GM12878 (cell line): ENCODE data around the gene NBDY. TPM values are rescaled to one million over a fixed set of nuclear protein-coding genes. Genes with fewer than 3 reads are reported as not detected.

ENCODE experiments used
- ATAC-seq: fragments of 200-7000 bp; cut with Tn5 transposase; 3 replicates; pipeline ENCODE4 v1.9.1; 2020; ENCODE audit warnings: mild to moderate bottlenecking, moderate library complexity
- BruUV-seq: library from RNA; stranded (reverse); fragments of 400-500 nt; replicated peaks from 2 replicates; lab custom pipeline; 2021; lab: Mats Ljungman, UMichigan
- CTCF ChIA-PET: fragments of 300-600 bp; sonication (Branson Sonifier 250); formaldehyde crosslinking; extraction: SDS; loops from one replicate; lab custom pipeline; 2021; ENCODE audit warnings: inconsistent platforms; lab: Yijun Ruan, JAX
- POLR2A ChIA-PET: fragments of 350-600 bp; formaldehyde crosslinking; extraction: SDS; loops from one replicate; lab custom pipeline; 2021; ENCODE audit warnings: inconsistent platforms; lab: Charles Lee
- RAD21 ChIA-PET: fragments of 300-600 bp; sonication (Branson Sonifier 250); formaldehyde crosslinking; loops from one replicate; lab custom pipeline; 2023; ENCODE audit warnings: antibody characterized with exemption; ENCODE audit not compliant: unreplicated experiment; lab: Charles Lee
- SMC1A ChIA-PET: fragments of 300-600 bp; sonication (Branson Sonifier 250); formaldehyde crosslinking; loops from one replicate; lab custom pipeline; 2023; ENCODE audit not compliant: unreplicated experiment, uncharacterized antibody; lab: Charles Lee
- DNase-seq: peaks from one replicate; pipeline ENCODE4 v3.0.0-alpha.2; 2011; ENCODE audit warnings: low read depth, low spot score
- FAIRE-seq: peaks from 3 replicates; lab custom pipeline; 2011; peaks lifted over from hg19 to GRCh38; lab: Jason Lieb, UNC
- H2AFZ ChIP-seq: 2 replicates; pipeline ENCODE4 v1.6.0; 2011; ENCODE audit warnings: low read depth, low read length, control low read depth; ENCODE audit not compliant: control insufficient read depth
- H3K27ac ChIP-seq: 2 replicates; pipeline ENCODE4 v1.5.1; 2011; ENCODE audit warnings: control low read depth; ENCODE audit not compliant: control insufficient read depth, insufficient read depth
- H3K27me3 ChIP-seq, 2 experiments: replicated peaks in 1 of 2; 2 replicates each; pipeline versions ENCODE4 v1.6.0 to v1.6.1; 2011; ENCODE audit warnings: low read length in 1 of 2; ENCODE audit not compliant: control insufficient read depth in 2 of 2, insufficient read depth in 2 of 2
- H3K36me3 ChIP-seq, 2 experiments: 2 replicates each; pipeline ENCODE4 v1.5.1; 2011; ENCODE audit warnings: low read length in 1 of 2; ENCODE audit not compliant: control insufficient read depth in 2 of 2, insufficient read depth in 2 of 2
- H3K4me1 ChIP-seq: 2 replicates; pipeline ENCODE4 v1.6.1; 2011; ENCODE audit warnings: mild to moderate bottlenecking, low read length, moderate library complexity, mixed read lengths; ENCODE audit not compliant: control insufficient read depth, insufficient read depth
- H3K4me2 ChIP-seq: 2 replicates; pipeline ENCODE4 v1.6.0; 2011; ENCODE audit warnings: control low read depth; ENCODE audit not compliant: control insufficient read depth, insufficient read depth
- H3K4me3 ChIP-seq: fragments of 200-600 bp; sonication (generic); 2 replicates; pipeline ENCODE4 v1.5.1; 2016
- H3K79me2 ChIP-seq: 2 replicates; pipeline ENCODE4 v1.6.0; 2011; ENCODE audit warnings: low read length; ENCODE audit not compliant: control insufficient read depth, insufficient read depth
- H3K9ac ChIP-seq: 2 replicates; pipeline ENCODE4 v1.8.0; 2011; ENCODE audit warnings: low read length, control low read depth, mixed read lengths; ENCODE audit not compliant: control insufficient read depth, insufficient read depth
- H3K9me3 ChIP-seq: replicated peaks from 3 replicates; pipeline ENCODE4 v1.5.1; 2011; ENCODE audit warnings: mild to moderate bottlenecking, low read length; ENCODE audit not compliant: control insufficient read depth, insufficient read depth
- H4K20me1 ChIP-seq: 2 replicates; pipeline ENCODE4 v1.6.0; 2011; ENCODE audit not compliant: control insufficient read depth, insufficient read depth
- ATF2 ChIP-seq: IDR thresholded peaks from 2 replicates; pipeline ENCODE4 v1.6.1; 2012; ENCODE audit warnings: low read length, inconsistent platforms
- DPF2 ChIP-seq: fragments of 450-650 bp; IDR thresholded peaks from 2 replicates; pipeline ENCODE4 v1.6.1; 2017; ENCODE audit warnings: mild to moderate bottlenecking
- NFIC ChIP-seq: IDR thresholded peaks from 2 replicates; pipeline ENCODE4 v1.6.1; 2012; ENCODE audit warnings: low read depth, mild to moderate bottlenecking, inconsistent platforms, low read length, moderate library complexity
- NRF1 ChIP-seq: conservative IDR thresholded peaks from 2 replicates; pipeline ENCODE4 v1.6.1; 2011; ENCODE audit warnings: mild to moderate bottlenecking, low read depth, low read length, improper control_type of control experiment
- SUPT20H ChIP-seq: IDR thresholded peaks from 2 replicates; pipeline ENCODE4 v1.6.1; 2011; ENCODE audit warnings: low read depth, mild to moderate bottlenecking, low read length, moderate library complexity, borderline replicate concordance; ENCODE audit not compliant: control insufficient read depth
- YY1 ChIP-seq: IDR thresholded peaks from 2 replicates; pipeline ENCODE4 v1.6.1; 2011; ENCODE audit warnings: low read depth, mild to moderate bottlenecking, low read length
- ZBTB40 ChIP-seq: fragments of 450-650 bp; IDR thresholded peaks from 2 replicates; pipeline ENCODE4 v1.6.1; 2016; ENCODE audit warnings: mild to moderate bottlenecking, moderate library complexity, borderline replicate concordance
- WGBS: methylation state at CpG from one replicate; pipeline ENCODE4 v1.1.6; 2016; ENCODE audit warnings: low lambda C conversion rate; ENCODE audit not compliant: insufficient replicate concordance, insufficient coverage; ENCODE audit errors: missing lambda C conversion rate; 5-methylcytosine and 5-hydroxymethylcytosine counted together
- in situ Hi-C: fragments of 300-500 bp; cut with MboI; formaldehyde crosslinking; loops from 9 replicates; pipeline ENCODE4 v1.14.3; 2018; ENCODE audit warnings: mixed read lengths
- intact Hi-C: fragments of 100-400 bp; cut with micrococcal nuclease; formaldehyde crosslinking; loops from one replicate; pipeline ENCODE4 v1.14.2; 2022; ENCODE audit not compliant: unreplicated experiment
- polyA plus RNA-seq, 11 experiments: library from polyadenylated mRNA; depleted of rRNA in 4 of 11; unstranded in 6 of 11; stranded (reverse) in 5 of 11; fragments of >200 nt; fragmentation: Nextera tagmentation in 4 of 11; fragmentation: Illumina TruSeq in 1 of 11; extraction: Ambion mirVana in 4 of 11; extraction: Trizol in 1 of 11; gene quantifications; 1 replicate in 1 of 11; 2 replicates in 10 of 11; pipeline versions ENCODE4 v1.2.1 to v1.2.3, GENCODE V29; 2011 to 2016; ENCODE audit warnings: inconsistent platforms in 2 of 11, missing spikeins in 2 of 11, low read depth in 1 of 11
- total RNA-seq, 4 experiments: library from RNA; depleted of rRNA in 3 of 4; stranded (reverse); fragments of >200 nt in 3 of 4; fragmentation: Illumina TruSeq in 1 of 4; extraction: Trizol in 1 of 4; gene quantifications; 2 replicates each; pipeline versions ENCODE4 v1.2.1 to v1.2.3, GENCODE V29; 2013 to 2021
- TF ChIP-seq, protein P1 (sequence below): fragments of 450-650 bp; conservative IDR thresholded peaks from 2 replicates; pipeline ENCODE4 v1.6.1; 2017; ENCODE audit warnings: mild to moderate bottlenecking, moderate library complexity
- TF ChIP-seq, protein P2 (sequence below): IDR thresholded peaks from 2 replicates; pipeline ENCODE4 v1.6.1; 2011; ENCODE audit warnings: low read depth, low read length, improper control_type of control experiment, borderline replicate concordance

The NBDY gene
- total and polyA plus RNA-seq, 10 of the 15 experiments (the other 5 are each of a cell fraction or from before 2014, with no cell fraction given), result 10.8 to 122 (median 61.5) TPM

DNA sequence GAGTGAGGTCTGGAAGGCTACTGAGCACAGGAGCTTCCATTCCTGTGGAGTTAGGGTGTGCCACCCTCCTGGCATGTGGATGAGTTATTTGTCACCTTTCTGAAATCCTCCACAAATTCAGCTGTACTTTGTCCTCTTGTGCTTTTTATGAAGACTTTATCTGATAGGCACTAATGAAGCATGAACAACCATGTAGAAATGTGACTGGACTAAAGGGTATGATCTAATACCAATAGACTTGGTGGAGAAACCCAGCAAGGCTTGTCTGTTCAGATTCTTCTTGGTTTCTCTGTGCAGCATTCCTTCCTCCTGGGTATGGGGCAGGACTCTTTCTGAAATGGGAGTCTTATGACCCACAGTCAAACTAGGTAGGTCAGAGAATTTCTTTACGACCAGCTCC, 9.6 kb downstream of the NBDY start (continued):
- no peak for TF ChIP-seq ATF2

DNA sequence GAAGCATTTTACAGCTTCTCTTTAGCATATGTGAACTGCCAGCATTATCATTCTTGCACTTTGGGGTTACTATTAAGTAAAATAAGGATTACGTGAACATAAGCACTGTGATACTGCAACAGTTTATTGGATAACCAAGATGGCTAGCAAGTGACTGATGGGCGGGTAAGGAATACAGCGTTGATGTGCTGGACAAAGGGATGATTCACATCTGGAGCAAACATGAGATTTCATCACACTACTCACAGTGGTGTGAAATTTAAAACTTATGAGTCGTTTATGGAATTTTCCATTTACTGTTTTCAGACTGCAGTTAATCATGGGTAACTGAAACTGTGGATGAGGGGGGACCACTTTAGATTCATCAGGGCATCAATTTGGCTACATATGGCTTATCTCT, 16.0 kb downstream of the NBDY start:
- no TSS peak for BruUV-seq
- Histone ChIP-seq H3K27ac (no peak overlapping the region), H3K27me3 (no peaks in the 10 kb centered on the region; a peak in 1 of 4 replicates), H3K4me1 (no peaks in the 10 kb centered on the region), H3K36me3 (no peaks in the 10 kb centered on the region), H3K9me3 (peaks cover 2% of the 10 kb centered on the region; the same call in 2 of the 3 replicates), H3K9ac (no peak overlapping the region), H3K79me2 (no peaks in the 10 kb centered on the region; the same call in 1 of the 2 replicates), H3K4me2 (no peak overlapping the region), H2AFZ (no peak overlapping the region), H4K20me1 (no peaks in the 10 kb centered on the region), H3K4me3 (no peak overlapping the region)
- POLR2A ChIA-PET, result no interaction called here
- SMC1A ChIA-PET, result no interaction called here
- DNase-seq (no peak), FAIRE-seq (no peak), ATAC-seq (no peak)
- CTCF ChIA-PET, result interaction anchor here (1.4 kb wide), 1 partner anchor 18 kb away, joined by 5 read pairs; no protein-coding TSS in a partner anchor
- RAD21 ChIA-PET, result no interaction called here
- intact Hi-C loops, result loop anchor here (5.0 kb wide), 1 partner anchor 67 kb away; no protein-coding TSS in a partner anchor
- TF ChIP-seq DPF2 (no peak), NRF1 (no peak), ZBTB40 (no peak), YY1 (no peak), NFIC (no peak), SUPT20H (no peak)
- TF ChIP-seq, protein P1, sequence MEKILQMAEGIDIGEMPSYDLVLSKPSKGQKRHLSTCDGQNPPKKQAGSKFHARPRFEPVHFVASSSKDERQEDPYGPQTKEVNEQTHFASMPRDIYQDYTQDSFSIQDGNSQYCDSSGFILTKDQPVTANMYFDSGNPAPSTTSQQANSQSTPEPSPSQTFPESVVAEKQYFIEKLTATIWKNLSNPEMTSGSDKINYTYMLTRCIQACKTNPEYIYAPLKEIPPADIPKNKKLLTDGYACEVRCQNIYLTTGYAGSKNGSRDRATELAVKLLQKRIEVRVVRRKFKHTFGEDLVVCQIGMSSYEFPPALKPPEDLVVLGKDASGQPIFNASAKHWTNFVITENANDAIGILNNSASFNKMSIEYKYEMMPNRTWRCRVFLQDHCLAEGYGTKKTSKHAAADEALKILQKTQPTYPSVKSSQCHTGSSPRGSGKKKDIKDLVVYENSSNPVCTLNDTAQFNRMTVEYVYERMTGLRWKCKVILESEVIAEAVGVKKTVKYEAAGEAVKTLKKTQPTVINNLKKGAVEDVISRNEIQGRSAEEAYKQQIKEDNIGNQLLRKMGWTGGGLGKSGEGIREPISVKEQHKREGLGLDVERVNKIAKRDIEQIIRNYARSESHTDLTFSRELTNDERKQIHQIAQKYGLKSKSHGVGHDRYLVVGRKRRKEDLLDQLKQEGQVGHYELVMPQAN, result no peak
- TF ChIP-seq, protein P2, sequence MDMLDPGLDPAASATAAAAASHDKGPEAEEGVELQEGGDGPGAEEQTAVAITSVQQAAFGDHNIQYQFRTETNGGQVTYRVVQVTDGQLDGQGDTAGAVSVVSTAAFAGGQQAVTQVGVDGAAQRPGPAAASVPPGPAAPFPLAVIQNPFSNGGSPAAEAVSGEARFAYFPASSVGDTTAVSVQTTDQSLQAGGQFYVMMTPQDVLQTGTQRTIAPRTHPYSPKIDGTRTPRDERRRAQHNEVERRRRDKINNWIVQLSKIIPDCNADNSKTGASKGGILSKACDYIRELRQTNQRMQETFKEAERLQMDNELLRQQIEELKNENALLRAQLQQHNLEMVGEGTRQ, result no peak
- WGBS, result 77% methylated on average over 4 of the region's 4 CpGs
- in situ Hi-C loops, result loop anchor here (25.0 kb wide), 2 partner anchors 183 to 1033 kb away; partner anchors contain the start of genes RRAGB and UBQLN2
